Esophagus (tissue), 2 donors: ENCODE measurements around the gene PLCB4. TPM values are rescaled to one million over a fixed set of nuclear protein-coding genes. Genes with fewer than 3 reads are reported as not detected.

ENCODE experiments used
- H3K27ac ChIP-seq, 2 donors: one replicate each; pipeline ENCODE4 v1.5.1; 2013; ENCODE audit warnings: low read depth in 2 of 2, mild to moderate bottlenecking in 2 of 2, inconsistent platforms in 1 of 2, low read length in 1 of 2, moderate library complexity in 1 of 2
- H3K27me3 ChIP-seq, 2 donors: one replicate each; pipeline ENCODE4 v1.6.1; 2013; ENCODE audit warnings: low read length in 2 of 2, control low read depth in 1 of 2, mild to moderate bottlenecking in 1 of 2; ENCODE audit not compliant: insufficient read depth in 2 of 2, control insufficient read depth in 1 of 2
- H3K36me3 ChIP-seq, 2 donors: one replicate each; pipeline ENCODE4 v1.6.1; 2013; ENCODE audit warnings: low read length in 1 of 2; ENCODE audit not compliant: control insufficient read depth in 2 of 2, insufficient read depth in 2 of 2
- H3K4me1 ChIP-seq, 2 donors: one replicate each; pipeline ENCODE4 v1.6.1; 2013; ENCODE audit warnings: low read length in 1 of 2; ENCODE audit not compliant: control insufficient read depth in 2 of 2, insufficient read depth in 2 of 2
- H3K4me3 ChIP-seq, 2 donors: one replicate each; pipeline ENCODE4 v1.5.1; 2013; ENCODE audit warnings: low read length in 2 of 2, mild to moderate bottlenecking in 2 of 2, low read depth in 1 of 2, moderate library complexity in 1 of 2
- H3K9me3 ChIP-seq, 2 donors: one replicate each; pipeline ENCODE4 v1.6.1; 2013; ENCODE audit warnings: mild to moderate bottlenecking in 2 of 2, low read depth in 1 of 2, low read length in 1 of 2, moderate library complexity in 1 of 2; ENCODE audit not compliant: control insufficient read depth in 2 of 2, insufficient read depth in 1 of 2
- WGBS, 2 donors: extraction: QIAGEN DNeasy Blood & Tissue Kit; methylation state at CpG; one replicate each; pipeline ENCODE4 v1.1.7; 2013; 5-methylcytosine and 5-hydroxymethylcytosine counted together
- polyA plus RNA-seq, 2 donors: library from polyadenylated mRNA; stranded (reverse); fragments of 200-250 nt; gene quantifications; one replicate each; pipeline ENCODE4 v1.2.3, GENCODE V29; 2013
- donor health status: healthy with polysubstance abuse.
- donor health status: Bipolar disorder and iron deficiency.

PLCB4 gene
- polyA plus RNA-seq, 2 donors: 1.9 to 2.2 TPM

GRCh38 chr20:9200620-9201019 is 131.7 kb downstream of the PLCB4 start:
- H3K27me3 ChIP-seq: no peaks in the 10 kb centered on the region
- no peaks in the 10 kb centered on the region for H3K4me1 ChIP-seq
- no peak overlapping the region for H3K4me3 ChIP-seq
- no peak overlapping the region for H3K27ac ChIP-seq
- H3K36me3 ChIP-seq: no peaks in the 10 kb centered on the region
- H3K9me3 ChIP-seq: no peaks in the 10 kb centered on the region
- 80 to 95% methylated on average over 1 of the region's 1 CpG for WGBS, 2 donors

DNA sequence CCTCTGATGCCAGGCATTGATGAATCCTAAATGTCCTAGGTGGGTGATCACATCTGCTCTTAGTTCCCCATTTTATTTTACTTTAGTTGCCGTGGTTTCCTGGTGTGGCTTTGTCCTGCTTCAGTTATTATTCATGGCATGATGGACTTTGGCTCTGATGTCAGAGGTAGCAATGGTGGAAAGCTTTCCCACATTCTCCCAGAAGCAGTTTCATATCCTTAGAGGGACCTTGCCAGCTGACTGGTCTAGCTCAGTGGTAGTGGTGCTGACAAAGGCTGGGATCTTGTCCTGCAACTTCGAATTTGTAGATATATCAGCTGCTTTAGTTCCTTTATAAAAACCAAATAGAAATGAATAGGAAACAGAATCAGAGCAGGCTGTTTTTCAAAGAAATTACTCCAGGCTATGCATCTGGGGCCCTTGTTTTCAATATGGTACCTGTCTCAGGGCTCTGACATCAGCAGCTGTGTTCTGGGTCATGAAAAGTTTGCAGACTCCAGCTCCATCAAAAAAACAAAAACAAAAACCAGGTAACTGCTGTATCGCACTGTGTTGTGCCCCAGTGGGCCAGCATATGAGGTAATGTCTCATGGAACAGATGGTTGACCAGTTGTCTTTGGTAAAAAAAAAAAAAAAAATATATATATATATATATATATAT is 133.7 kb downstream of the PLCB4 start:
- Histone ChIP-seq H3K9me3 (no peaks in the 10 kb centered on the region), H3K27ac (no peak overlapping the region), H3K4me3 (no peak overlapping the region), H3K4me1 (no peaks in the 10 kb centered on the region), H3K27me3 (no peaks in the 10 kb centered on the region), H3K36me3 (no peaks in the 10 kb centered on the region)
- 83 to 88% methylated on average over 3 of the region's 3 CpGs for WGBS, 2 donors

- no peak overlapping the region for H3K4me3 ChIP-seq
- no peaks in the 10 kb centered on the region for H3K27me3 ChIP-seq
- no peaks in the 10 kb centered on the region for H3K4me1 ChIP-seq
- H3K27ac ChIP-seq: no peak overlapping the region
- no peaks in the 10 kb centered on the region for H3K9me3 ChIP-seq
- no peaks in the 10 kb centered on the region for H3K36me3 ChIP-seq
Observed at GRCh38 chr20:9203081-9203447, 134.2 kb downstream of the PLCB4 start.

DNA sequence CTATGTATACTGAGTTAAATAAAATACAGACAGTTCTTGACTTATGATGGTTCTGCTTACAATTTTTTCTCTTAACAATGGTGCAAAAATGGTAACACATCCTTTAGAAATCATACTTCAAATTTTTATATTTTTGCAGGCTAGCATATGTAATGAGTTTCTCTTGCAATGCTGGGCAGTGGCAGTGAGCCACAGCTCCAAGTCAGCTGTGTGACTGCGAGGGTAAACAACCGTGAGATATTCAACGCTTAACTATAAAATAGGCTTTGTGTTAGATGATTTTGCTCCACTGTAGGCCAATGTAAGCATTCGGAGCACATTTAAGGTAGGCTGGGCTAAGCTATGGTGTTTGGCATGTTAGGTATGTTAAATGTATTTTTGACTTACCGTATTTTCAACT is 136.1 kb downstream of the PLCB4 start:
- 76 to 84% methylated on average over 5 of the region's 5 CpGs for WGBS, 2 donors
- H3K27me3 ChIP-seq: no peaks in the 10 kb centered on the region

GRCh38 chr20:9206486-9206885 is 137.6 kb downstream of the PLCB4 start:
- Histone ChIP-seq H3K9me3 (no peaks in the 10 kb centered on the region), H3K4me3 (no peak overlapping the region), H3K27me3 (no peaks in the 10 kb centered on the region), H3K36me3 (no peaks in the 10 kb centered on the region), H3K27ac (no peak overlapping the region), H3K4me1 (no peaks in the 10 kb centered on the region)

More for the DNA sequence above, 136.1 kb downstream of the PLCB4 start:
- H3K27ac ChIP-seq: no peak overlapping the region
- no peak overlapping the region for H3K4me3 ChIP-seq
- no peaks in the 10 kb centered on the region for H3K4me1 ChIP-seq
- no peaks in the 10 kb centered on the region for H3K9me3 ChIP-seq
- H3K36me3 ChIP-seq: no peaks in the 10 kb centered on the region

- 86 to 88% methylated on average over 5 of the region's 5 CpGs for WGBS, 2 donors
Observed at GRCh38 chr20:9207253-9207652, 138.4 kb downstream of the PLCB4 start.

GRCh38 chr20:9210356-9210755 is 141.5 kb downstream of the PLCB4 start:
- Histone ChIP-seq H3K4me1 (no peaks in the 10 kb centered on the region), H3K4me3 (no peak overlapping the region), H3K36me3 (no peaks in the 10 kb centered on the region), H3K27ac (no peak overlapping the region), H3K27me3 (no peaks in the 10 kb centered on the region), H3K9me3 (no peaks in the 10 kb centered on the region)
- WGBS, 2 donors: 83 to 92% methylated on average over 5 of the region's 5 CpGs

More at GRCh38 chr20:9207253-9207652, 138.4 kb downstream of the PLCB4 start:
- Histone ChIP-seq H3K9me3 (no peaks in the 10 kb centered on the region), H3K36me3 (no peaks in the 10 kb centered on the region), H3K4me1 (no peaks in the 10 kb centered on the region), H3K4me3 (no peak overlapping the region), H3K27me3 (no peaks in the 10 kb centered on the region), H3K27ac (no peak overlapping the region)

GRCh38 chr20:9211016-9211760 is 142.3 kb downstream of the PLCB4 start:
- 68 to 86% methylated on average over 4 of the region's 4 CpGs for WGBS, 2 donors
- H3K4me3 ChIP-seq: no peak overlapping the region
- no peaks in the 10 kb centered on the region for H3K9me3 ChIP-seq
- no peaks in the 10 kb centered on the region for H3K27me3 ChIP-seq
- H3K4me1 ChIP-seq: no peaks in the 10 kb centered on the region
- no peak overlapping the region for H3K27ac ChIP-seq
- H3K36me3 ChIP-seq: no peaks in the 10 kb centered on the region

DNA sequence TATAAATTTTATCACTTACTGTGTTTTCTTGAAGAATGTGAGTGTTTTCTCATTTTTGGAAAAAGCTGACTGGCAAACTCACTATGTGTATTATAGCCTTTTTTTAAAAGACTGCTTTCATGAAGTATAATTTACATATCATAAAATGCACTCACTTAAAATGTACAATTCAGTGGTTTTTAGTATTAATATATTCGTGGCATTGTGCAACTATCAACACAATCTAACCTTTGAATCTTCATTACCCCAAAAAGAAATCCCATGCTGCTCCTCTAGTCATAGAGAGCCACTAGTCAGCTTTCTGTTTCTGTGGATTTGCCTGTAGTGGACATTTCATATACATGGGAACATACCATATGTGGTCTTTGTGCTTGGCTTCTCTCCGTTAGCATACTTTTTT is 143.8 kb downstream of the PLCB4 start:
- WGBS, 2 donors: 87 to 88% methylated on average over 2 of the region's 2 CpGs

DNA sequence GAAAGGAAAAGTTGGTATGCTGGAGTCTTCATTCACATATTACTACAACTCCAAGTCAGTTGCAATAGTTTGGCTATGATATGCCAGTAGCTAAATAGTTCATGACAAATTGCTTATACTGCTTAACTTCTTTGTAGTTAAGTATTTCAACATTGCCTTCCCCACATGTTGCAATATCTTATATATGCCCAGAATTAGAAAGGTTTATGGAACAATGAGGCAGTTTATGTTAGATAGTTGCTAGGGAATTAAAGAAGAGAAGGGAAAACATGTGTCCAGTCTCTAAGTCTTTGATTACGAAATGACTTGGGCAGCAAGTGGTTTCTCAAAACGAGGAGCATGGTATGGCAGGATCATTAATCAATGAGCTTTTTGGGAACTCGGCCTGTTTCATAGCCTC is 145.8 kb downstream of the PLCB4 start:
- Histone ChIP-seq H3K27me3 (no peaks in the 10 kb centered on the region), H3K9me3 (no peaks in the 10 kb centered on the region), H3K36me3 (no peaks in the 10 kb centered on the region), H3K4me1 (no peaks in the 10 kb centered on the region), H3K4me3 (no peak overlapping the region), H3K27ac (no peak overlapping the region)
- WGBS, 2 donors: 23 to 27% methylated on average over 3 of the region's 3 CpGs

More for the DNA sequence above, 143.8 kb downstream of the PLCB4 start:
- no peaks in the 10 kb centered on the region for H3K4me1 ChIP-seq
- H3K27ac ChIP-seq: no peak overlapping the region
- no peak overlapping the region for H3K4me3 ChIP-seq
- no peaks in the 10 kb centered on the region for H3K36me3 ChIP-seq
- H3K27me3 ChIP-seq: no peaks in the 10 kb centered on the region
- no peaks in the 10 kb centered on the region for H3K9me3 ChIP-seq
